Measurements from ENCODE around the gene DLEC1. TPM values are rescaled to one million over a fixed set of nuclear protein-coding genes. Genes with fewer than 3 reads are reported as not detected.
"Not testable (repeated sequence)": the region's sequence is repeated elsewhere in the genome, so short reads cannot be mapped to it uniquely, and the experiment has no call there.

Gene DLEC1
- total and polyA plus RNA-seq, 2 experiments from 2014 or later, result 0.15 TPM; not detected in 1

DNA sequence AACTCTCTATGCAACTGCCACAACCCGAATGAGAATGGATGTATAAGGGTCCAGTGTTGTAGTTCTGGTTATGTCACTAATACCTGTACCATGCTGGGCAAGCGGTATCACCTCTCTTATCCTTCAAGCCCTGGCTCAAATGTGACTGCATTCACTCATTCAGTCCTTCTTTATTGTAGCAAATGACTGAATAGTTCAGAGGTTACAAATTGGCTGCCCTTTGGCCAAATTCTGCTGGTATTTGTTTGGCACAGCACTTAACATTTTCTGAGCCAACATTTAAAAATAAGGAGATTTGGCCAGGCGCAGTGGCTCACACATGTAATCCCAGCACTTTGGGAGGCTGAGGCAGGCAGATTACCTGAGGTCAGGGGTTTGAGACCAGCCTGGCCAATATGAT lies 47.5 kb downstream of the DLEC1 start:
- no peak for TF ChIP-seq EZH2 (IDR thresholded peaks at IDR 0.05; ENCODE audit: insufficient read depth, poor library complexity, severe bottlenecking)
- no peak for TF ChIP-seq EZH2phosphoT487 (IDR thresholded peaks at IDR 0.05; ENCODE audit: insufficient read depth, low read depth)
- Histone ChIP-seq H3K9me3 (ENCODE audit: low read depth) (no peaks in the 10 kb centered on the region), H3K9ac (no peak overlapping the region), H3K79me2 (ENCODE audit: insufficient read depth) (no peaks in the 10 kb centered on the region), H3K4me3 (no peak overlapping the region), H4K20me1 (ENCODE audit: insufficient read depth) (no peaks in the 10 kb centered on the region), H3K9me2 (ENCODE audit: insufficient read depth) (no peaks in the 10 kb centered on the region), H3F3A (ENCODE audit: insufficient read depth) (peaks cover 4% of the 10 kb centered on the region; the same call in 1 of the 2 replicates), H3K27me3 (replicated peaks; ENCODE audit: insufficient read depth) (no peaks in the 10 kb centered on the region), H3K4me2 (ENCODE audit: unreplicated experiment) (no peak overlapping the region), H2AFZ (no peak overlapping the region), H3K36me3 (ENCODE audit: low read depth) (no peaks in the 10 kb centered on the region), H3K27ac (no peak overlapping the region), H3K4me1 (ENCODE audit: insufficient read depth) (no peaks in the 10 kb centered on the region)
- in situ Hi-C loops (cut with MboI), result no loop called here
- 71 to 74% methylated on average over 3 of the region's 3 CpGs for WGBS, 2 experiments (ENCODE audit: low coverage in 1 of 2, low lambda C conversion rate in 2 of 2, missing lambda C conversion rate in 2 of 2)
- no peak for DNase-seq

DNA sequence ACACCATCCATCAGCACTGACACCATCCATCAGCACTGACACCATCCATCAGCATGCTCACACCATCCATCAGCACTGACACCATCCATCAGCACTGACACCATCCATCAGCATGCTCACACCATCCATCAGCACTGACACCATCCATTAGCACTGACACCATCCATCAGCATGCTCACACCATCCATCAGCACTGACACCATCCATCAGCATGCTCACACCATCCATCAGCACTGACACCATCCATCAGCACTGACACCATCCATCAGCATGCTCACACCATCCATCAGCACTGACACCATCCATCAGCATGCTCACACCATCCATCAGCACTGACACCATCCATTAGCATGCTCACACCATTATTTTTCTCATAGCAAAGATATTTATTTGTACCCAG lies 48.3 kb downstream of the DLEC1 start:
- H2AFZ ChIP-seq; H3K9me2 ChIP-seq (ENCODE audit: insufficient read depth); H3K4me1 ChIP-seq (ENCODE audit: insufficient read depth); H3K9me3 ChIP-seq (ENCODE audit: low read depth); H3K36me3 ChIP-seq (ENCODE audit: low read depth); H3K27ac ChIP-seq; H4K20me1 ChIP-seq (ENCODE audit: insufficient read depth); in situ Hi-C loops (cut with MboI); H3K9ac ChIP-seq; H3F3A ChIP-seq (ENCODE audit: insufficient read depth); DNase-seq; H3K27me3 ChIP-seq (replicated peaks; ENCODE audit: insufficient read depth); H3K4me3 ChIP-seq; H3K79me2 ChIP-seq (ENCODE audit: insufficient read depth); H3K4me2 ChIP-seq (ENCODE audit: unreplicated experiment): not testable (repeated sequence)

- Histone ChIP-seq H3K9me3 (ENCODE audit: low read depth) (no peaks in the 10 kb centered on the region), H2AFZ (no peak overlapping the region), H3K4me2 (ENCODE audit: unreplicated experiment) (no peak overlapping the region), H3K79me2 (ENCODE audit: insufficient read depth) (no peaks in the 10 kb centered on the region), H3K9me2 (ENCODE audit: insufficient read depth) (no peaks in the 10 kb centered on the region), H3K27ac (no peak overlapping the region), H3K9ac (no peak overlapping the region), H4K20me1 (ENCODE audit: insufficient read depth) (no peaks in the 10 kb centered on the region), H3K4me3 (no peak overlapping the region), H3K4me1 (ENCODE audit: insufficient read depth) (no peaks in the 10 kb centered on the region), H3K36me3 (ENCODE audit: low read depth) (no peaks in the 10 kb centered on the region), H3F3A (ENCODE audit: insufficient read depth) (peaks cover 4% of the 10 kb centered on the region; the same call in 1 of the 2 replicates), H3K27me3 (replicated peaks; ENCODE audit: insufficient read depth) (no peaks in the 10 kb centered on the region)
- 65 to 69% methylated on average over 11 of the region's 11 CpGs for WGBS, 2 experiments (ENCODE audit: low coverage in 1 of 2, low lambda C conversion rate in 2 of 2, missing lambda C conversion rate in 2 of 2)
- DNase-seq, result no peak
- TF ChIP-seq EZH2phosphoT487 (IDR thresholded peaks at IDR 0.05; ENCODE audit: insufficient read depth, low read depth) (no peak), EZH2 (IDR thresholded peaks at IDR 0.05; ENCODE audit: insufficient read depth, poor library complexity, severe bottlenecking) (no peak)
- in situ Hi-C loops (cut with MboI), result no loop called here
These were observed 49.4 kb downstream of the DLEC1 start for GRCh38 chr3:38088126-38089078.

- no peaks in the 10 kb centered on the region for H4K20me1 ChIP-seq (ENCODE audit: insufficient read depth)
- no peaks in the 10 kb centered on the region for H3K4me1 ChIP-seq (ENCODE audit: insufficient read depth)
- H3K79me2 ChIP-seq (ENCODE audit: insufficient read depth), result no peaks in the 10 kb centered on the region
- no peak overlapping the region for H3K4me3 ChIP-seq
- no peaks in the 10 kb centered on the region for H3K36me3 ChIP-seq (ENCODE audit: low read depth)
- TF ChIP-seq EZH2 (IDR thresholded peaks at IDR 0.05; ENCODE audit: insufficient read depth, poor library complexity, severe bottlenecking) (no peak), EZH2phosphoT487 (IDR thresholded peaks at IDR 0.05; ENCODE audit: insufficient read depth, low read depth) (no peak)
- H3K9me2 ChIP-seq (ENCODE audit: insufficient read depth), result no peaks in the 10 kb centered on the region
- no peaks in the 10 kb centered on the region for H3K27me3 ChIP-seq (replicated peaks; ENCODE audit: insufficient read depth)
- no peak overlapping the region for H3K4me2 ChIP-seq (ENCODE audit: unreplicated experiment)
- in situ Hi-C loops (cut with MboI), result no loop called here
- DNase-seq, result no peak
- 0 out of 2 replicates have a peak, but pooled peaks cover under 1% of the 10 kb centered on the region for H3F3A ChIP-seq (ENCODE audit: insufficient read depth)
- WGBS, 2 experiments (ENCODE audit: low coverage in 1 of 2, low lambda C conversion rate in 2 of 2, missing lambda C conversion rate in 2 of 2), result 43 to 60% methylated on average over 2 of the region's 2 CpGs
- no peak overlapping the region for H2AFZ ChIP-seq
- H3K27ac ChIP-seq, result no peak overlapping the region
- H3K9ac ChIP-seq, result no peak overlapping the region
- no peaks in the 10 kb centered on the region for H3K9me3 ChIP-seq (ENCODE audit: low read depth)
These were observed 50.2 kb downstream of the DLEC1 start for GRCh38 chr3:38089163-38089562.
